Peyer's patch (tissue), 4 donors: ENCODE results near the gene BCAN.

ENCODE experiments used
- CTCF ChIP-seq, 6 experiments: fragments of 450-650 bp in 4 of 6; fragments of 200-600 bp in 2 of 6; sonication (generic) in 1 of 6; IDR thresholded peaks; one replicate each; pipeline ENCODE4 v1.5.1; 2017 to 2019; ENCODE audit warnings: antibody characterized with exemption in 6 of 6, mild to moderate bottlenecking in 3 of 6, moderate library complexity in 1 of 6
- POLR2A ChIP-seq, 2 donors: fragments of 450-650 bp; IDR thresholded peaks; one replicate each; pipeline ENCODE4 v1.5.1; 2017; ENCODE audit warnings: antibody characterized with exemption in 2 of 2, mild to moderate bottlenecking in 2 of 2, moderate library complexity in 2 of 2

GRCh38 chr1:156689953-156690674, 48.2 kb downstream of the BCAN start:
- TF ChIP-seq CTCF (IDR thresholded peaks at IDR 0.05) (no peak), POLR2A (IDR thresholded peaks at IDR 0.05) (no peak)
